ENCODE data around the gene TMEM191C.
"Not testable (repeated sequence)": the region's sequence is repeated elsewhere in the genome, so short reads cannot be mapped to it uniquely, and the experiment has no call there.

TMEM191C gene

GRCh38 chr22:21467337-21468193 lies at the start of gene TMEM191C:
TMEM191C (plus strand) TSS chr22:21467387; CDS start chr22:21467460, 73 bp downstream.
- not testable (repeated sequence) for H3K4me3 ChIP-seq (ENCODE audit: low read depth, low read length)

- not testable (repeated sequence) for H3K4me3 ChIP-seq (ENCODE audit: low read depth, low read length)
These were observed 49.3 kb upstream of the TMEM191C start for GRCh38 chr22:21417853-21418252.

GRCh38 chr22:21418974-21419638 lies 48.1 kb upstream of the TMEM191C start:
- H3K4me3 ChIP-seq (ENCODE audit: low read depth, low read length) = not testable (repeated sequence)

GRCh38 chr22:21420180-21420763 lies 46.9 kb upstream of the TMEM191C start:
- not testable (repeated sequence) for H3K4me3 ChIP-seq (ENCODE audit: low read depth, low read length)

GRCh38 chr22:21424084-21424709 lies 43.0 kb upstream of the TMEM191C start:
- not testable (repeated sequence) for H3K4me3 ChIP-seq (ENCODE audit: low read depth, low read length)

- not testable (repeated sequence) for H3K4me3 ChIP-seq (ENCODE audit: low read depth, low read length)
These were observed 32.6 kb upstream of the TMEM191C start for GRCh38 chr22:21434378-21435233.

DNA sequence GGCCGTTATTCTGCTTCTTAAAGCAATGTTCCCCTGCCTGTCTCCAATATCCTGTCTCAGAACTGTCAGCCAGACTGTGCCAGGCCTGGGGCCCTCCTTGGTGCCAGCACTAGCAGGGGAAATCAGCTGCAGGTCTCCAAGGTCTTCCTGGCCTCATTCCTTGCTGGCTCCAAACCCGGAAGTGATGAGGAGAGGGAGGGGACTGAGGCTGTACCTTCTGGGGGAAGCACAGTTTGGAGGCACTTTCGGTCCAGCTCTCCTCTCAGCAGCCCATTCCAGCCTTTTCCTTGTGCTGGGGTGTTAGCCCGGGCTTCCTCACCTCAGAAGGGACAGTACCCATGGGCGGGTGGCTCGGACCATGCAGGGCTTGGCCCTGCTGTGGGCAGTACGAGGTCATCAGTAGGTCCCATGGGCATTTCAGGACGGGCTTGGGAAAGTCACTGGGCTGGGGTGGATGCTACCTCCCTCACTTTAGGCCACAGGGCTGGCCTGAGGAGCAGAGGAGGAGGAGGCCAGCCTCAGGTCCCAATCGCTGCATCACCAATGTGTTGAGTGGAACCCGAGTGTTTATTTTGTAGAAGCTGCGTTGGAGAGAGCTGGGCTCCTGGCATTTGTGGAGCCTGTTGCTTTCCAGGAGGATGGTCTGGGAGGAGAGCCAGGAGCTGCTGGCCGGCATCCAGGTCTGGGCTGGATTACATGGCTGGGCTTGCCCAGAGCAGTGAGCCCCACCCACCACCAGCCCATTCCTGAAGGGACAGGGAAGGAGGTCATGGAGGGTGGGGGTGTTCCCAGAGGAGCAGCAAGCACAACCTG lies 31.0 kb upstream of the TMEM191C start:
- H3K4me3 ChIP-seq (ENCODE audit: low read depth, low read length) = not testable (repeated sequence)

- H3K4me3 ChIP-seq (ENCODE audit: low read depth, low read length) = not testable (repeated sequence)
These were observed 29.2 kb upstream of the TMEM191C start for GRCh38 chr22:21438013-21438412.

DNA sequence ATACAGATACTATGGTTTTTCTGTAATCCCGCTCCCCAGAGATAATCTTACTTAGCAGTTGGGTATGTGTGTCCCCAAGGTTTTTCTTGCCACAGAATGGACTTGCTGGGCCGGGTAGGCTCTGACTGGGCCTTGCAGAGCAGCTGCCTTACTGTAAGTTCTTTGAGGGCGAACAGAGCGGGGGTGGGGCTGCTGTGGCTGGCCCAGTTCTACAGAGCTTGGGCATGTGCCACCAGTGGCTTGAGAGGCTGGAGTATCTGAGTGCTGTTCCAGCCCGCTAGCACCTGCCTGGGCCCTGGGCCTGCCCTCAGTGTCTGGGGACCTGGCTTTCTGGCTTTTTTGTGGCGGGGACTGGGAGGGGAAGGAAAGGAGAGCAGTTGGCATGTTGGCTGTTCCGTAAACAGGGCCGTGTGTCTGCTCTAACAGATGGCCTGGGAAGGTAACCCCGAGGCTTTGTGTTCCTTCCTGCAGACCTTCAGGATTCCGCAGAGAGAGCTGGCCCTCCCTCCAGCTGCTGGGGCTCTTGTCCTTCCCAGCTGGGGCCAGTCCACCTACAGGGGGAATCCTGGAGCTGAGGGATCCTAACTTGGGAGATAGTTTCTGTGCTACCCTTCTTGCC lies 27.1 kb upstream of the TMEM191C start:
- not testable (repeated sequence) for H3K4me3 ChIP-seq (ENCODE audit: low read depth, low read length)

DNA sequence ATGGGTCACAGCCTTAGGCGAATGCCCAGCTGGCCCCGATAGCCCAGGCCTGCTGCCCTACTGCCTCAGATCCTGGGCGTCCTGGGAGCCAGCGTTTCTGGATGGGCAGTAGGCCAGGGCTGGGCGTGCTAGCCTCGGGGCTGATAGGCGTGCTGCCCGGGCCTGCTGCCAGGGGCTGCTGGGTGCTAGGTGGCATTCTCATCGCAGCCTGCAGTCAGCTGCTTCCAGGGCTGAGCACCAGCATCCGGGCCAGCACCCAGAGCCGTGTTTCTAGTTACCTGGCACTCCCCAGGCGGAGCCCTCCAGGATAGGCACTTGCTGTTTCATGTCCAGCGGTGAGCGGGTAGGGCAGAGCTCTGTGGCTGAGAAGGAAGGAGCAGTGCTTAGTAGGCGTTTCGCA lies 26.5 kb upstream of the TMEM191C start:
- not testable (repeated sequence) for H3K4me3 ChIP-seq (ENCODE audit: low read depth, low read length)

- not testable (repeated sequence) for H3K4me3 ChIP-seq (ENCODE audit: low read depth, low read length)
These were observed 26.0 kb upstream of the TMEM191C start for GRCh38 chr22:21441170-21441569.

DNA sequence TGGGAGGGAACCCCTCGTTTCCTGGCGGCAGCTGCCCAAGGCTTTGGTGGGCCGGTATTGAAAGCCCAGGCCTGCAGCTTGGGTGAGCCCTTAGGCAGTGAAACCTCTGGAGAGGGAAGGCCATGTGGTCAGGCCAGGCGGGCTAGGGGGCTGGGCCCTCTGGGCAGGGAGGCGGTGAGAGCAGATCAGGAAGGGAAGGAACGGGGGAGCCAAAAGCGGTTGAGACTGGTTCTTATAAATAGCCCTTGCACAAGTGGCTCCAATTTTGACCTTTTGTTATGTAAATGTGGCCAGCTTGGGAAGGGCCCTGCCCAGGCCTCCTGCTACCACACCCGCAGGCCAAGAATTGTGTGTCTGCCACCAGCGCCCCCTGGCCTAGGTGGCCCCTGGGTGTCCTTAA lies 25.1 kb upstream of the TMEM191C start:
- H3K4me3 ChIP-seq (ENCODE audit: low read depth, low read length) = not testable (repeated sequence)

- H3K4me3 ChIP-seq (ENCODE audit: low read depth, low read length) = not testable (repeated sequence)
These were observed 24.5 kb upstream of the TMEM191C start for GRCh38 chr22:21442646-21443045.

DNA sequence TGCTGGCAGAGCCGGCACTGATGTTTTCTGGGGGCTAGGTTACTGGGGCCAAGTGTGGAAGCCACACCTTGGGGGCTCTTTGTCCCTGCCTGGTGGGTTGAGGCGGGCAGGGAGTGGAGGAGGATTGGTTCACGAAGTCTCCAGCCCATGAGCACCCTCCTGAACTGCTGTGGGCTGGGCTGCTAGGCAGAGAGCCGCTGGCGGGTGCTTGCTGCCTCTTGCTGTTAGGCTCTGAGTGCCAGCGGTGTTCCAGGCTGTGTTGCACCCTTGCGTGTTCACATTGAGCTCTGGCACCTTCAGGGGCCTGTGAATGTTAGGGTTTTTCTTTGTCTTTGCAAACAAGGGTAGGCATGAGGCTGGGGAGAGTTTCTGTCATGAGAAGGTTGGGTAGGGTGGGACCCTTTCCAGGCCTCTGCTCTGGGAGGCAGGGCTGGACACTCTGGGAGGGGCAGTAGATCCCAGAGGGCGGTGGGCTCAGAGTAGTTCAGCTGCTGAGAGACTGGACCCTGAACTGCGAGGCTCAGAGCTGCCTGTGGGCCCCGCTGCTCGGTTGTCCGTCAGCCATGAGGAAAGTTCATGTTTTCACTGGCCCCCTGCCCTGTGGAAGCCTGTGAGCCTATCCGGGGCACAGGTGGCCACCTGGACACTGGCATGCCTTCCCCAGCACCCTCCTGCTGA lies 24.0 kb upstream of the TMEM191C start:
- no peak overlapping the region for H3K4me3 ChIP-seq (ENCODE audit: low read depth, low read length)

- H3K4me3 ChIP-seq (ENCODE audit: low read depth, low read length) = no peak overlapping the region
These were observed 23.3 kb upstream of the TMEM191C start for GRCh38 chr22:21443735-21444421.

GRCh38 chr22:21444701-21445436 lies 22.3 kb upstream of the TMEM191C start:
- H3K4me3 ChIP-seq (ENCODE audit: low read depth, low read length) = no peak overlapping the region

GRCh38 chr22:21445437-21446127 lies 21.6 kb upstream of the TMEM191C start:
- H3K4me3 ChIP-seq (ENCODE audit: low read depth, low read length) = no peak overlapping the region

Measured in iPS-11a (cell line).